Fibroblast of pulmonary artery (primary cell): ENCODE measurements around the gene KCNQ1.

Source experiments
- DNase-seq: peaks from one replicate; pipeline ENCODE4 v3.0.0-alpha.2; 2010; ENCODE audit warnings: low read depth
- H3K4me3 ChIP-seq: replicated peaks from 2 replicates; pipeline ENCODE4 v1.5.1; 2011; ENCODE audit warnings: low read depth, mild to moderate bottlenecking, control low read depth, low read length, moderate library complexity
- CTCF ChIP-seq: IDR thresholded peaks from 2 replicates; pipeline ENCODE4 v1.5.1; 2011; ENCODE audit warnings: mild to moderate bottlenecking, control low read depth, low read length, inconsistent platforms; ENCODE audit errors: missing control alignments

Gene KCNQ1

DNA sequence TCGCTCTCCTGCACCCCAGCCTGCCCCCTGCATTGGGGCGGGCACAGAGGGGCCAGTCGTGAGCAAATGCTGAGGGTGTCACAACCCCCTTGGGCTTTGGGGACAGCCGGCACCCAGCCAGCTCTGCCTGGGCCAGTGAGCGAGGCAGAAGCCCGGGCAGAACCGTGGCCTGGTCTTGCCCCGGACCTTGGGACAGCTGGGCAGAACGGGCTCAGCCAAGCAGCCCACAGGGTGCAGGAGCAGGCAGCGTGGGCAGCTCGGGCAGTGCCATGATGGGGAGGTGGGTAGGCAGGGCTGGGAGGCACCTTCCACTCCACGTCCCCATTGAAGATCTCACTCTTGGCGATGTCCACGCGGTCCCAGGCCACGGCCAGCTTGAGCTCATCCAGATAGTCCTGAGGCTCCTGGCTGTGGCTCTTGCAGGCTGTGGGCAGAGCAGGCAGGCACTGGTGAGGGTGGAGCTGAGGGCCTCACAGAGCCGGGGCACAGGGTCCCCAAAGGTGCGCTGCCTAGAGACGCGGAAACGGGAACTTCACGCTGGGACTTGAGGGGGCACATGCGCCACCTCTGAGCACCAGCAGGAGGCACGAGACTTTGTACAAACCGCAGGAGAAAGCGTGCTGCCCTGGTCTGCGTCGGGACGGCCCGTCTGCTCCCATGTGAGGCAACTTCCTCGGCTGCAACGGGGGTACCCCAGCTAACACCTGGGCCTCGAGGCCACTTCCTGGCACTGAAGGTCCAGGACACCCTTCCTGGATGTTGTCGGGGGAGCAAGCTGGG lies 29.0 kb upstream of the KCNQ1 start:
- TF ChIP-seq CTCF: no peak
- no peak overlapping the region for H3K4me3 ChIP-seq
- DNase-seq: no peak

GRCh38 chr11:2416765-2417164 lies 28.0 kb upstream of the KCNQ1 start:
- no peak for DNase-seq
- no peak overlapping the region for H3K4me3 ChIP-seq
- TF ChIP-seq CTCF: no peak

GRCh38 chr11:2417856-2418692 lies 26.7 kb upstream of the KCNQ1 start:
- TF ChIP-seq CTCF: no peak
- H3K4me3 ChIP-seq: no peak overlapping the region
- no peak for DNase-seq

DNA sequence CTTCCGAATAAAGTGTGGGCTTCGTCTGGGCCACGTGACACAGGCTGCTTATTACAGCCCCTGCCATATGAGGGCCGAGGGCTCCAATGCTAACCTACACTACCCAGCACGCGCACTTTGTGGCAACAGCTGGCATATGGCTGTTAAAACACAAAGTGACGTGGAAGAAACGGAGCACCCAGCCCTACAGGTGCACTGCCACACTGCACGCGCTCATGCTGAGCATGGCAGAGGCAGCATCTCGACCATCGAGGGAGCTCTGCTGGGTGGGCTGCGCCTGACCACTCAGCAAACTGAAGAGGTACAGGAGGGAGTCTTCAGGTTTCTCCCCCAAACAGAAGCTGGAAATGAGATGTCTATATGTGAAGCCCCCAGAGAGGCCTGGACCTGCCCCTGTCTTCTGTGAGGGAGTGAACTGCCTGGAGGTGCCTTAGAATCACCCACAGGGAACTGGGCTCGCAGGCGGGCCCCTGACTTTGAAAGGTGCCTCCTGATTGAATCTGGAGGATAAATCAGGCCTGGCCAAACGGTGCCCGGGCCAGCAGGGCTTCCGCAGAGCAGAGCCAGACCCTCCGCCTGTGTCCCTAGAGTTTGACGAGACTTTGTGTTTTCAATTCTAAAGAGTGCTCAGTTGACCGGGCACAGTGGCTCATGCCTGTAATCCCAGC lies 26.0 kb upstream of the KCNQ1 start:
- H3K4me3 ChIP-seq: no peak overlapping the region
- TF ChIP-seq CTCF: no peak
- no peak for DNase-seq

DNA sequence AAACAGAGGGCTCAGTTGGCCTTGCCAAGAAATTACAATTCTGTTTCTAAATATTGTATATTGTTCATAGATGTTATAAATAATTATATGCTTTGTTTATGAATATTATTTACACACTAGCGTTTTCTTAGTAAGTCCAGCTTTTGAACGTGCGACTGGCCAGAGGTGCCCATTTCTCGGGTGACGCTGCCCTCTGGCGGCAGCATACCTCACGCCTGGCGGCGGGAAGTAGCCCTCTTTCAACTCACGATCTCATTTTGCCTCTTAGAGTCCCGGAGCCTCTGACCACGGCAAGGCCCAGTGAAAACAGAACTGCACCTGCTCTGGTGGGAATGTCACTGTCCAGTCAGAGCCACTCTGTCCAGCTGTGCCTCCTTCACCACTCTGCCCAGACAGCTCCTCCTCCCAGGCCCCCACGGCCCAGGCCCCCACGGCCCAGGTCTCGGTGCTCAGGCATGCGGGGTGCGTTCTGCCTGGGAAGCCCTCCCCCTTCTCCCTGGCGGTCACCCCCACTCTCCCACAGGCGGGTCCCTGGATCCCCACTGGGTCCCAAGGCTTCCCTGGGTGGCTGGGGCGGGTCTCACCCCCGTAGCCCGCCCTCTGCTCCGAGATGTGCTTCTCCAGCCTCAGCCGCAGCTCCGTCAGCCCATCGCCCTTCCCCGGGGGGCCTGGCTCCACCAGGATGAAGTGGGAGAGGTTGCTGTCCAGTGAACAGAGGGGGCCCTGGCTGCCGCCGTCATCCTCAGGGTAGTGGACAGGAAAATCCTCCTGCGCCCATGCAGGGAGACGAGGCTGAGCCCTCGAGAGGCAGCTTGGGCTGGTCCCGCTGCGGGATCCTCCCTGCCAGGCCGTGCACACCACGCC lies 24.9 kb upstream of the KCNQ1 start:
- DNase-seq: peak; percentile 87
- peak; percentile 91 for TF ChIP-seq CTCF
- no peak overlapping the region for H3K4me3 ChIP-seq

- peak; percentile 81 for TF ChIP-seq CTCF
- peak; percentile 74 for DNase-seq
- no peak overlapping the region for H3K4me3 ChIP-seq
Observed at GRCh38 chr11:2420502-2421225, 24.1 kb upstream of the KCNQ1 start.
